Measurements from ENCODE around the gene PHYHD1.

PHYHD1 gene

GRCh38 chr9:128908372-128908771, 12.4 kb upstream of the PHYHD1 start:
- Mint-ChIP-seq H3K27ac (no peak overlapping the region), H3K4me1 (peaks cover 66% of the 10 kb centered on the region)
- CTCF ChIA-PET, result interaction anchor here (1.1 to 1.7 kb wide), 2 partner anchors 19 to 716 kb away, joined by 3 to 7 read pairs; no protein-coding TSS in a partner anchor

GRCh38 chr9:128909859-128910258, 10.9 kb upstream of the PHYHD1 start:
- Mint-ChIP-seq H3K4me3 (no peak overlapping the region), H3K4me1 (peaks cover 60% of the 10 kb centered on the region), H3K36me3 (peaks cover 70% of the 10 kb centered on the region), H3K27ac (peak overlapping the region; percentile 68), H3K9me3 (no peaks in the 10 kb centered on the region), H3K27me3 (no peaks in the 10 kb centered on the region)
- CTCF ChIA-PET, result interaction anchor here (1.7 kb wide), 1 partner anchor 18 kb away, joined by 7 read pairs; no protein-coding TSS in a partner anchor
- no peak for DNase-seq

More at GRCh38 chr9:128908372-128908771, 12.4 kb upstream of the PHYHD1 start:
- H3K27me3 Mint-ChIP-seq, result no peaks in the 10 kb centered on the region
- H3K9me3 Mint-ChIP-seq, result no peaks in the 10 kb centered on the region
- no peak for DNase-seq
- H3K4me3 Mint-ChIP-seq, result no peak overlapping the region
- H3K36me3 Mint-ChIP-seq, result peaks cover 66% of the 10 kb centered on the region

- Mint-ChIP-seq H3K9me3 (no peaks in the 10 kb centered on the region), H3K4me3 (no peak overlapping the region), H3K27me3 (no peaks in the 10 kb centered on the region), H3K4me1 (peaks cover 54% of the 10 kb centered on the region), H3K27ac (peak overlapping the region; percentile 78), H3K36me3 (peaks cover 64% of the 10 kb centered on the region)
- CTCF ChIA-PET, result interaction anchor here (0.8 kb wide), 1 partner anchor 33 kb away, joined by 3 read pairs; no protein-coding TSS in a partner anchor
- DNase-seq, result no peak
Observed at GRCh38 chr9:128910906-128911305, 9.9 kb upstream of the PHYHD1 start.

- CTCF ChIA-PET, result interaction anchor here (1.5 kb wide), 1 partner anchor 17 kb away, joined by 5 read pairs; no protein-coding TSS in a partner anchor
- H3K9me3 Mint-ChIP-seq, result no peaks in the 10 kb centered on the region
- no peaks in the 10 kb centered on the region for H3K27me3 Mint-ChIP-seq
- H3K4me3 Mint-ChIP-seq, result no peak overlapping the region
- no peak for DNase-seq
- peaks cover 50% of the 10 kb centered on the region for H3K4me1 Mint-ChIP-seq
- peaks cover 62% of the 10 kb centered on the region for H3K36me3 Mint-ChIP-seq
- H3K27ac Mint-ChIP-seq, result peak overlapping the region; percentile 82
Observed at GRCh38 chr9:128911529-128912035, 9.2 kb upstream of the PHYHD1 start.

- peaks cover 61% of the 10 kb centered on the region for H3K36me3 Mint-ChIP-seq
- CTCF ChIA-PET, result interaction anchor here (1.5 kb wide), 1 partner anchor 16 kb away, joined by 5 read pairs; no protein-coding TSS in a partner anchor
- peak overlapping the region; percentile 82 for H3K27ac Mint-ChIP-seq
- peaks cover 46% of the 10 kb centered on the region for H3K4me1 Mint-ChIP-seq
- H3K4me3 Mint-ChIP-seq, result no peak overlapping the region
- H3K27me3 Mint-ChIP-seq, result no peaks in the 10 kb centered on the region
- DNase-seq, result no peak
- no peaks in the 10 kb centered on the region for H3K9me3 Mint-ChIP-seq
Observed at GRCh38 chr9:128912270-128912853, 8.4 kb upstream of the PHYHD1 start.

- peaks cover 61% of the 10 kb centered on the region for H3K36me3 Mint-ChIP-seq
- CTCF ChIA-PET, result interaction anchor here (1.5 kb wide), 1 partner anchor 15 kb away, joined by 5 read pairs; no protein-coding TSS in a partner anchor
- H3K27ac Mint-ChIP-seq, result peak overlapping the region; percentile 15
- no peak overlapping the region for H3K4me3 Mint-ChIP-seq
- peaks cover 45% of the 10 kb centered on the region for H3K4me1 Mint-ChIP-seq
- no peaks in the 10 kb centered on the region for H3K27me3 Mint-ChIP-seq
- no peak for DNase-seq
- no peaks in the 10 kb centered on the region for H3K9me3 Mint-ChIP-seq
Observed at GRCh38 chr9:128913048-128913900, 7.5 kb upstream of the PHYHD1 start.

- Mint-ChIP-seq H3K4me3 (no peak overlapping the region), H3K36me3 (peaks cover 56% of the 10 kb centered on the region)
Observed at GRCh38 chr9:128913995-128914772, 6.6 kb upstream of the PHYHD1 start.

GRCh38 chr9:128916204-128916603, 4.6 kb upstream of the PHYHD1 start:
- CTCF ChIA-PET, result interaction anchor here (2.2 kb wide), 1 partner anchor 13 kb away, joined by 8 read pairs; no protein-coding TSS in a partner anchor
- H3K27me3 Mint-ChIP-seq, result no peaks in the 10 kb centered on the region
- H3K9me3 Mint-ChIP-seq, result no peaks in the 10 kb centered on the region
- DNase-seq, result no peak
- peaks cover 46% of the 10 kb centered on the region for H3K36me3 Mint-ChIP-seq
- H3K4me1 Mint-ChIP-seq, result peaks cover 33% of the 10 kb centered on the region
- no peak overlapping the region for H3K27ac Mint-ChIP-seq
- no peak overlapping the region for H3K4me3 Mint-ChIP-seq

More at GRCh38 chr9:128913995-128914772, 6.6 kb upstream of the PHYHD1 start:
- Mint-ChIP-seq H3K27me3 (no peaks in the 10 kb centered on the region), H3K27ac (peak overlapping the region; percentile 37), H3K9me3 (no peaks in the 10 kb centered on the region), H3K4me1 (peaks cover 40% of the 10 kb centered on the region)
- CTCF ChIA-PET, result no interaction called here
- no peak for DNase-seq

- Mint-ChIP-seq H3K27me3 (no peaks in the 10 kb centered on the region), H3K9me3 (no peaks in the 10 kb centered on the region), H3K36me3 (peaks cover 44% of the 10 kb centered on the region), H3K27ac (no peak overlapping the region), H3K4me3 (no peak overlapping the region), H3K4me1 (peaks cover 31% of the 10 kb centered on the region)
- DNase-seq, result no peak
- CTCF ChIA-PET, result interaction anchor here (2.2 kb wide), 1 partner anchor 12 kb away, joined by 8 read pairs; no protein-coding TSS in a partner anchor
Observed at GRCh38 chr9:128916745-128917144, 4.0 kb upstream of the PHYHD1 start.

GRCh38 chr9:128917151-128917849, 3.5 kb upstream of the PHYHD1 start:
- peaks cover 28% of the 10 kb centered on the region for H3K4me1 Mint-ChIP-seq
- no peak overlapping the region for H3K4me3 Mint-ChIP-seq
- peak overlapping the region; percentile 49 for H3K27ac Mint-ChIP-seq
- DNase-seq, result no peak
- CTCF ChIA-PET, result interaction anchor here (2.2 kb wide), 1 partner anchor 12 kb away, joined by 8 read pairs; no protein-coding TSS in a partner anchor
- H3K36me3 Mint-ChIP-seq, result peaks cover 40% of the 10 kb centered on the region
- no peaks in the 10 kb centered on the region for H3K9me3 Mint-ChIP-seq
- no peaks in the 10 kb centered on the region for H3K27me3 Mint-ChIP-seq

GRCh38 chr9:128918921-128919320, 1.9 kb upstream of the PHYHD1 start:
- Mint-ChIP-seq H3K4me3 (no peak overlapping the region), H3K27me3 (no peaks in the 10 kb centered on the region), H3K36me3 (peaks cover 27% of the 10 kb centered on the region), H3K27ac (peak overlapping the region; percentile 37), H3K9me3 (no peaks in the 10 kb centered on the region), H3K4me1 (peaks cover 12% of the 10 kb centered on the region)
- CTCF ChIA-PET, result interaction anchor here (1.5 kb wide), 1 partner anchor 9 kb away, joined by 10 read pairs; no protein-coding TSS in a partner anchor
- DNase-seq, result no peak

GRCh38 chr9:128919402-128920089, 1.2 kb upstream of the PHYHD1 start:
- H3K27me3 Mint-ChIP-seq, result no peaks in the 10 kb centered on the region
- CTCF ChIA-PET, result interaction anchor here (0.6 to 1.5 kb wide), 2 partner anchors 8 to 285 kb away, joined by 3 to 10 read pairs; no protein-coding TSS in a partner anchor

More at GRCh38 chr9:128919402-128920089, 1.2 kb upstream of the PHYHD1 start:
- Mint-ChIP-seq H3K4me1 (peaks cover 11% of the 10 kb centered on the region), H3K36me3 (peaks cover 27% of the 10 kb centered on the region), H3K27ac (no peak overlapping the region), H3K9me3 (no peaks in the 10 kb centered on the region), H3K4me3 (no peak overlapping the region)
- DNase-seq, result no peak

Measured in activated naive CD4-positive, alpha-beta T cell treated with anti-CD3 and anti-CD28 coated beads, Interleukin-2, amount 10 ng/mL, durations not matched to agents 7 days and 5 days (primary cell).